HEK293 (cell line): ENCODE measurements around the gene DBET.
"Not testable (repeated sequence)": the region's sequence is repeated elsewhere in the genome, so short reads cannot be mapped to it uniquely, and the experiment has no call there.

Experiments
- CTCF ChIP-seq: fragments of 450-650 bp; formaldehyde crosslinking; IDR thresholded peaks from 2 replicates; pipeline ENCODE4 v1.5.1; 2016; ENCODE audit warnings: missing biosample characterization, missing genetic modification characterization
- GLIS1 ChIP-seq: fragments of 450-650 bp; formaldehyde crosslinking; IDR thresholded peaks from 2 replicates; pipeline ENCODE4 v1.5.1; 2016; ENCODE audit warnings: missing biosample characterization, missing genetic modification characterization
- PRDM4 ChIP-seq: fragments of 450-650 bp; formaldehyde crosslinking; IDR thresholded peaks from 2 replicates; pipeline ENCODE4 v1.5.1; 2017; ENCODE audit warnings: missing biosample characterization, missing genetic modification characterization
- ZNF501 ChIP-seq: fragments of 450-650 bp; formaldehyde crosslinking; IDR thresholded peaks from 2 replicates; pipeline ENCODE4 v1.5.1; 2016; ENCODE audit warnings: missing biosample characterization, missing genetic modification characterization

GRCh38 chr4:190107766-190108485 lies 43.6 kb downstream of the DBET start:
- TF ChIP-seq CTCF; ZNF501; PRDM4 (tag by site-specific recombination); GLIS1 (tag by site-specific recombination): not testable (repeated sequence)
